GM12873 (cell line): ENCODE measurements around the gene LACTBL1.

Experiments
- TF ChIP-seq, protein P1 (sequence below): IDR thresholded peaks from 2 replicates; pipeline ENCODE4 v1.5.1; 2012; ENCODE audit warnings: low read depth, mild to moderate bottlenecking, moderate library complexity, low read length, control low read depth; ENCODE audit not compliant: insufficient read depth; ENCODE audit errors: missing control alignments

The LACTBL1 gene

GRCh38 chr1:22936681-22937080 lies 36.0 kb downstream of the LACTBL1 start:
- TF ChIP-seq, protein P1, sequence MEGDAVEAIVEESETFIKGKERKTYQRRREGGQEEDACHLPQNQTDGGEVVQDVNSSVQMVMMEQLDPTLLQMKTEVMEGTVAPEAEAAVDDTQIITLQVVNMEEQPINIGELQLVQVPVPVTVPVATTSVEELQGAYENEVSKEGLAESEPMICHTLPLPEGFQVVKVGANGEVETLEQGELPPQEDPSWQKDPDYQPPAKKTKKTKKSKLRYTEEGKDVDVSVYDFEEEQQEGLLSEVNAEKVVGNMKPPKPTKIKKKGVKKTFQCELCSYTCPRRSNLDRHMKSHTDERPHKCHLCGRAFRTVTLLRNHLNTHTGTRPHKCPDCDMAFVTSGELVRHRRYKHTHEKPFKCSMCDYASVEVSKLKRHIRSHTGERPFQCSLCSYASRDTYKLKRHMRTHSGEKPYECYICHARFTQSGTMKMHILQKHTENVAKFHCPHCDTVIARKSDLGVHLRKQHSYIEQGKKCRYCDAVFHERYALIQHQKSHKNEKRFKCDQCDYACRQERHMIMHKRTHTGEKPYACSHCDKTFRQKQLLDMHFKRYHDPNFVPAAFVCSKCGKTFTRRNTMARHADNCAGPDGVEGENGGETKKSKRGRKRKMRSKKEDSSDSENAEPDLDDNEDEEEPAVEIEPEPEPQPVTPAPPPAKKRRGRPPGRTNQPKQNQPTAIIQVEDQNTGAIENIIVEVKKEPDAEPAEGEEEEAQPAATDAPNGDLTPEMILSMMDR, result no peak

DNA sequence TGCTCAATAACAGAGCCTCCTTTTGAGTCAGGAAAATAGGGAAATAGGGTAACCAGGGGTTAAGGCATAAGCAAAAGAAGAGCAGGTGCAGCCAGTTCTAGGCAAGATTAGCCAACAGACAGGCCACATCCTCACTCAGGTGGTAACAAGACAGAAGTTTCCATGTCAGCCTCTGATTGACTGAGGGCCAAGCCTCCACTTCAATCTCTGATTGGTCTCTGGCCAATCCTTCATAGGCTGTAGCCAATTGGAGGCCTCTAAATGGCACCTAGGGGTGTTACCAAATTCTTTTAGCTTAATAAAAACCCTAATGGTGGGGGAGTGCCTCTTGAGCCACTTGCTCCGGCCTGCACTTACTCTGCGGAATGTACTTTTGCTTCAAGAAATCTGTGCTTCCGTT lies 37.2 kb downstream of the LACTBL1 start:
- TF ChIP-seq, protein P1, result no peak

- TF ChIP-seq, protein P1, result no peak
These were observed 39.7 kb downstream of the LACTBL1 start for GRCh38 chr1:22932803-22933470.

GRCh38 chr1:22930240-22930912 lies 42.3 kb downstream of the LACTBL1 start:
- TF ChIP-seq, protein P1, result peak; percentile 75

- TF ChIP-seq, protein P1, result no peak
These were observed 47.6 kb downstream of the LACTBL1 start for GRCh38 chr1:22925111-22925510.

DNA sequence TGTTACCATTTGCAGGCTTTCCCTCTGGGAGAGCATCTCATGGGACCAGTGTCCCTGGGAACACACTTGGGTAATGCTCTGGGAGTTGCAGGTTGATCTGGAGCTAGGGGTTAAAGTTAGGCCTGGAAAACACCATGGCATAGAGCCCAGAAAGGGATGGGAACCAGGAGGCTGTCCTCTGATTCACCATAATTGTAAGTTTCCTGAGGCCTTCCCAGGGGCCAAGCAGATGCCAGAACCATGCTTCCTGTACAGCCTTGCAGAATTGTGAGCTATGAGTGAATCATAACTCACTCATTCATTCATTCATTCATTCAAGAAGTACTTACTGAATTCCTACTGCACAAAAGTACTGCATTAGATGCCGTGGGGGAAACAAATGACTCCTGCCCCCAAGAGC lies 50.0 kb downstream of the LACTBL1 start:
- TF ChIP-seq, protein P1, result no peak

DNA sequence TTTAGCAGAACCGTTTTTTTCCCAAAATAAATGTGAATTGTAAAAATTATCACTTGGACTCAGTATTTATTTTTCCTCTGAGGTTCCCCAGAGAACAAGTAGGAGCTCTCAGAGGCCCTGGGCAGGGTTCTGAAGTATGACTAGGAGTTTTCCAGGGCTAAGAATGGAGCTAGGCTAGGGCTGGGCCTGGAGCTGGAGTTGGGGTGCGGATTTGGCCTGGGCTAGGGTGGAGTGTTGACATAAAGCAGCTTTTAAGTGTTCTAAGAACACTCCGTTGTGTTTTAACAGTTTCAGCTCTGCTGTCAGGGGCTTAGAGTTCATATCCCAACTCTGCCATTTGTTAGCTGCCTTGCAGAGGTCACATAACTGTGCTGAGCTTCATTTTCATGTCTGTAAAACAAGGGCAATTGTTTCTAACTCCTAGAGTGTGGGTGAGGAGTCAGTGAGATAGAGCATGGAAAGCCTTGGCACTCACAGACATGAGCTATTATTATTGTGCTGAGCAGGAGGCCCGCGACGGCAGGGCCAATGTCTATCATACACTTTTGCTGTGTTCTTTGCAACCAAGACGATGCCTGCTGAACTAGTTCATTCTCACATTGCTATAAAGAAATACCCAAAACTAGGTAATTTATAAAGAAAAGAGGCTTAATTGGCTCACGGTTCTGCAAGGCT lies 51.1 kb downstream of the LACTBL1 start:
- TF ChIP-seq, protein P1, result no peak
